ENCODE measurements around the gene SLC2A8.
A peak's percentile ranks its signal among the peaks of the same experiment; 100 is the strongest.

DNA sequence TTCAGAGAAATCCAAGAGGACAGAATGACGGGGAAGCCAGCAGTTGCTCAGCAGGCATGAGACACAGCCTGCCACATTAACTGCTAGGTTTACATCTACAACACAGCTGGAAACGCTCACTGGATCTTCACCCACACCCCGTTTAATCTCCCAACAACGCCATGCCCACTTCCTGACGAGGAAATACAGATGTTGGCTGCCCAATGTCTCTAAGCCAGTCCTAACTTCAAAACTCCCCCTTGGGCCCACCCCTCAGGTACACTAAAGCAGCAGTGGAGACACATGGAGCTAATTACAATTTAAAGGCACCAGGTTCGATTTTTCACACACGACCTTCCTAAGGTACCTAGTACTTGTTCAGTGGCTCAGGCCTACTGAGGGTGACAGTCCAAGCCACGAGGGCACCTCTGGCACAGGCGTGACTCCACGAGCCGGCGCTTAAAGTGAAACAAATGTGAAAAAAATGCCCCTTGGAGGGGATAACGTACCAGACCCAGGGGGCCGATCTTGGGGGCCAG lies 53.3 kb downstream of the SLC2A8 start:
- TF ChIP-seq, protein P1, sequence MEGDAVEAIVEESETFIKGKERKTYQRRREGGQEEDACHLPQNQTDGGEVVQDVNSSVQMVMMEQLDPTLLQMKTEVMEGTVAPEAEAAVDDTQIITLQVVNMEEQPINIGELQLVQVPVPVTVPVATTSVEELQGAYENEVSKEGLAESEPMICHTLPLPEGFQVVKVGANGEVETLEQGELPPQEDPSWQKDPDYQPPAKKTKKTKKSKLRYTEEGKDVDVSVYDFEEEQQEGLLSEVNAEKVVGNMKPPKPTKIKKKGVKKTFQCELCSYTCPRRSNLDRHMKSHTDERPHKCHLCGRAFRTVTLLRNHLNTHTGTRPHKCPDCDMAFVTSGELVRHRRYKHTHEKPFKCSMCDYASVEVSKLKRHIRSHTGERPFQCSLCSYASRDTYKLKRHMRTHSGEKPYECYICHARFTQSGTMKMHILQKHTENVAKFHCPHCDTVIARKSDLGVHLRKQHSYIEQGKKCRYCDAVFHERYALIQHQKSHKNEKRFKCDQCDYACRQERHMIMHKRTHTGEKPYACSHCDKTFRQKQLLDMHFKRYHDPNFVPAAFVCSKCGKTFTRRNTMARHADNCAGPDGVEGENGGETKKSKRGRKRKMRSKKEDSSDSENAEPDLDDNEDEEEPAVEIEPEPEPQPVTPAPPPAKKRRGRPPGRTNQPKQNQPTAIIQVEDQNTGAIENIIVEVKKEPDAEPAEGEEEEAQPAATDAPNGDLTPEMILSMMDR (IDR thresholded peaks at IDR 0.05) = no peak
- TF ChIP-seq POLR2AphosphoS5 (IDR thresholded peaks at IDR 0.05) (peak in 1 of 3 donors; percentile 6), POLR2A (IDR thresholded peaks at IDR 0.05) (no peak), EP300 (IDR thresholded peaks at IDR 0.05; ENCODE audit: low read depth) (no peak)
